ENCODE measurements around the gene DUSP6.

GRCh38 chr12:89355243-89356068 lies 3.2 kb upstream of the DUSP6 start:
- no peak for TF ChIP-seq CEBPB (IDR thresholded peaks at IDR 0.05; ENCODE audit: low read depth, low read length)
- no peak for TF ChIP-seq SIX5 (IDR thresholded peaks at IDR 0.05; ENCODE audit: low read depth, low read length)
- no peak for TF ChIP-seq SP1 (IDR thresholded peaks at IDR 0.05; ENCODE audit: low read depth, low read length)
